NCI-H345 (cell line): ENCODE measurements around the gene EGLN1.
A peak's percentile ranks its signal among the peaks of the same experiment; 100 is the strongest.

Experiments
- DNase-seq: peaks from one replicate; lab custom pipeline; 2025; lab: John Stamatoyannopoulos, UW

Gene EGLN1

DNA sequence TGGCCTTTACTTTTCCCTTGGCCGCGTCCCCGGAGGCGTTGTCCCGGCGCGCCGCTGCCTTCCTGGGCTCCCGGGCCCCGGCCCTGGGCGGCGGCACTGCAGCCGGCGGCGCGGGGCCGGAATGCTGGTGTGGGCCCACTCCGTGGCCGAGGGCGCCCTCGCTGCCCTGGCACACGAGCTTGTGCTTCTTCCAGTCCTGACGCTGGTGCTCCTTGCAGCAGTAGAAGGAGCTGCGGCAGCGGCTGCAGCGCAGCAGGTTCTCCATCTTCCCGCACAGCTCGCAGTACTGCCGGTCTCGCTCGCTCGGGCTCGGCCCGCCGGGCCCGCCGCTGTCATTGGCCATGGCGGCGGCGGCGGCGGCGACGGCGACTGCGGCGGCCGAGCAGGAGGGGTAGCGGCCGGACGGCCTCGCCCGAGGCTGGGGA lies 529 bp downstream of the EGLN1 start:
- peak; percentile 51 for DNase-seq

- peak; percentile 40 for DNase-seq
Observed at GRCh38 chr1:231420959-231421545, 1.0 kb downstream of the EGLN1 start.

GRCh38 chr1:231420299-231420958 lies 1.7 kb downstream of the EGLN1 start:
- DNase-seq: peak; percentile 11

GRCh38 chr1:231419738-231420298 lies 2.3 kb downstream of the EGLN1 start:
- DNase-seq: no peak

DNA sequence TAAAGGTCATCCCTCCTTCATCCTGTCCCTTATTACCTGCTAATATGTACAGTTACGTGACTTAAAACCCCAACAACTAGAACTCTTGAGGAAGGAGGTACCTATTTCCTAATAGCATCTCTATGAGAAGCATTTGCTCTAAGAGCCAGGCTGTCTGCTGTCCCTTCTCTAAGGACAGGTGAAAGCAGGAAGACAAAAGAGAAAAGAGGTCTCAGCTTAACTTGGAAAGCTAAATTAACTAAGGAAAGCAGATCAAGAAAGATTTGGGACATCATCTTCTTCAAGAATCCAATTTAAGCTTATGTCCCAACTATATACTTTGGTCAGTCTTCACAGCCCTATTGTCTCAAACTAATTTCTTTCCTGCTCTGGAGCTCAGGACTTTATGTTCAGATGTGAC lies 2.9 kb downstream of the EGLN1 start:
- no peak for DNase-seq

DNA sequence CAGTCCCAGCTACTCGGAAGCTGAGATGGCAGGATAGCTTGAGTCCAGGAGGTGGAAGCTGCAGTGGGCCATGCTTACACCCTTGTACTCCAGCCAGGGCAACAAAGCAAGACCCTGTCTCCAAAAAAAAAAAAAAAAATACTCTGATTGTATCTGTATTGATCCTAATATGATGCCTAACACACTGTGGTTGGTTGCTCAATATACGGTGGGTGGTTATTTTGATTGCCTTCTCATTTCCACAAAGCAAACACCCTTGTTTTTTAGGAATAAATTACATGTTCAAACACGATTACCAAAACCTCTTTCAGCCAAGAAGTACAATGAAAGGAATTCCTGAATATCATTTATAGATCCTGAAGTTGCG lies 3.4 kb downstream of the EGLN1 start:
- DNase-seq: no peak

DNA sequence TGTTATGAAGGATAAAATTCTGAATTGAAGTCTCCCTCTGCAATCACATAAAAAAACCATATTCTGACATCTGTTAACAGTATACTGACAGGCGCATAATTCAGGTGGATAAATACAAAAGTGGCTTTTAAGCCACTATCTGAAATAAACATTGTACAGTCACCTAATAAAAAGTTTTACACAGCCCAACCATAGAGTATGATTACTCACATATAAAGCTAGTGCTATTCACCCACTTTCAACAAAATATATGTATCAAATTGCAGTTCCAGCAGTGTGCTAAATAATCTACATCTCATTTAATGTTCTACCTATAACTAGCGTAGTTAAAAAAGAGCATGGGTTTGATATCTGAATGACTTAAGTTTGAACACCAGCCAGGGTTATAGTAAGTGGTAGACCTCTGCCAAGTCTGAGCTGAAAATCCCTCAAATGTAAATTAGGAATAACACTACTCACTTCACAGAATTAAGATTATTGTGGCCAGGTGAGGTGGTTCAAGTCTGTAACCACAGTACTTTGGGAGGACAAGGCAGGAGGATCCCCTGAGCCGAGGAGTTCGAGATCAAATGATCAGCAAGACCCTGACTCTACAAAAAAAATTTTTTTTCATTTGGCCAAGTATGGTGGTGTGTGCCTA lies 3.9 kb downstream of the EGLN1 start:
- DNase-seq: no peak

GRCh38 chr1:231417513-231417912 lies 4.6 kb downstream of the EGLN1 start:
- no peak for DNase-seq

DNA sequence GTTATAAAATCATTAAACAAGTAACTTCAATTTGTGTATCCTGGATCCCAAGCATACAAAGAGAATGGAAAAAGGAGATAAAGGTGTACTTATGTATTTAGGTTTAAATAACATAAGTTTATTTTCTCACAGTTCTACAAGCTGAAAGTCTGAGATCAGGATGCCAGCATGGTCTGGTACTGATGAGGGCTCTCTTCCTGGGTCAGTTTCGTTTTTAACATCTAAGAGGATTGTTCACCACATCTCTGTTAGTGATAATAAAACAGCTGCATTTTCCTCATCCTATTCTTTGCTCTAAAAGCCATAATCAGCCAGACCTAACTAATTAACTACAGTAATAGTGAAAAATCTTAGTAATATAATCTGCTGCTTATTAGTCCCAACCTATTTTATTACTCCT lies 5.2 kb downstream of the EGLN1 start:
- DNase-seq: no peak

GRCh38 chr1:231415018-231415583 lies 7.0 kb downstream of the EGLN1 start:
- no peak for DNase-seq

DNA sequence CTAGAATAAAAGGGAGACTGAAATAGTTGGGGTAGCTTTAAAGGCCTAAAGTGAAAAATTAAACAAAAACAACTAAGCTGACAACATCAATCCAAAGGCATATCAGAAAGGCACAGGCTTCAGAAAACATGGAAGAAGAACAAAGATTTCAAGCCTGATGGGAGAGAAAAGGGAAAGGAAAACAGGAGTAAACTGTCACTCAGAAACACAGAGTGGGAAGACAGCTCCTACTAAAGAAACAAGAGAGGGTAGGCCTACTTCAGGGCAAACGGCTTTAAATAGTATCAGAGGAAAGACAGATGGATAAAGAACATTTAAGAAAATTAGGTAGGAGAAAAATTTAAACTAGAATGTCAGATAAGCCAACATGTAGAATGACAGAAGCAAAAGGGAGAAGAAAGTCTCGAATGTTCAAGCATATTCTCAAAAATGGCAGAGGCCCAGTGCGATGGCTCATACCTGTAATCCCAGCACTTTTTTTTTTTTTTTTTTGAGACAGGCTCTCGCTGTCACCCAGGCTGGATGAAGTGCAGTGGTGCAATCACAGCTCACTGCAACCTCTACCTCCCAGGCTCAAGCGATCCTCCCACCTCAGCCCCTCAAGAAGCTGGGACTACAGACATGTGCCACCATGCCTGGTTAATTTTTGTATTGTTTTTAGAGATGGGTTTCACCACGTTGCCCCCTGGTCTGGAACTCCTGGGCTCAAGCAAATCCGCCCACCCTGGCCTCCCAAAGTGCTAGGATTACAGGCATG lies 7.6 kb downstream of the EGLN1 start:
- no peak for DNase-seq

DNA sequence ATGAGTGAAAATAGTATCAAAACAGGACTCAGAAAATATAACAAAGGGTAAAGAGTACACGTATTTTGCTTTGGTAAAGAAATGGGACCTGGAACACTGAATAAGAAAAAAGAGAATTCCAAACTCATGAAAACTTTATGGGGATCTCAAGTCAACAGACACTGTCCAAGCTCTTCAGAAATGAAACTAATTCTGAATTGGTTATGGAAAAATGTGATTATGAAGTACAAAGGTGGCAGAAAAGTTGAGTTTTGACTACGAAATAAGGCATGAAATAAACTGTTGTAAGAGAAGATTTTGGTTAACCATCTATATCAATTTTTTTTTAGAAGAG lies 8.4 kb downstream of the EGLN1 start:
- DNase-seq: no peak

DNA sequence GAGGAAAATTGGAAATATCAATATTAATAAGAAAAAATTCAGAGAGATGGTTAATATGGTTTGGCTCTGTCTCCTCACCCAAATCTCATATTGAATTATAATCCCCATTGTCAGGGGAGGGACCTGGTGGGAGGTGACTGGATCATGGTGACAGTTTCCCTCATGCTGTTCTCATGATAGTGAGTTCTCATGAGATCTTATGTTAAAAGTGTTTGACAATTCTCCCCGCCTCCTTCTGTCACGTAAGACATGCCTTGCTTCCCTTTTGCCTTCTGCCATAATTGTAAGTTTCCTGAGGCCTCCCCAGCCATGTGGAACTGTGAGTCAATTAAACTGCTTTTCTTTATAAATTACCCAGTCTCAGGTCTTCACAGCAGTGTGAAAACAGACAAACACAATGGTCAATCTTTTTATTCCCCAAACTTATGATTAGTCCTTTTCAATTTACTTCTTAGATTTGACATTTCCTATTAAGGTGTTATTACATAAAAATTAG lies 11.0 kb downstream of the EGLN1 start:
- no peak for DNase-seq

DNA sequence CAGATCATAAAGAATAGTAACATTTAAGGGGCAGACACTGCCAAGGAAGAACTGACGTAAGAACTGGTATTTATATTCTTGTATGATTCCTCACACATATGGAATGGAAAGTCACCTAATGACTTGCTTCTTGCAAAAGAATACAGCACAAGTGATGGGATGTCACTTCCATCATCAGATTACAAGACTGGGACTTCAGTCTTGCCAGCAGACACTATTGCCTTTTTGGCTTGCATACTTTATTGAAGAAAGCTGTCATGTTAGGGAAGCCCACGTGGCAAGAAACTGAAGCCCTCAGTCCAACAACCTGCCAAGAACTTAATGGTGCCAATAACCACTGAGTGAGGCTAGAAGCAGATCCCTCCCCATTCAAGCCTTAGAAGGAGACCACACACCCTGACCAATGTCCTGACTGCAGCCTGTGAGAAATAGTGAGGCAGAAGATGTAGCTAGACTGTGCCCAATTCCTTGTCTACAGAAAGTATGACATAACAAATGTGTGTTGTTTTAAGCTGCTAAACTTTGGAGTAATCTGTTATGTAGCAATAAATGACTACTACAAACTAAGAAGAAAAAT lies 12.0 kb downstream of the EGLN1 start:
- no peak for DNase-seq

GRCh38 chr1:231408528-231409094 lies 13.5 kb downstream of the EGLN1 start:
- no peak for DNase-seq

- DNase-seq: no peak
Observed at GRCh38 chr1:231407547-231408396, 14.3 kb downstream of the EGLN1 start.

- no peak for DNase-seq
Observed at GRCh38 chr1:231407049-231407448, 15.0 kb downstream of the EGLN1 start.

DNA sequence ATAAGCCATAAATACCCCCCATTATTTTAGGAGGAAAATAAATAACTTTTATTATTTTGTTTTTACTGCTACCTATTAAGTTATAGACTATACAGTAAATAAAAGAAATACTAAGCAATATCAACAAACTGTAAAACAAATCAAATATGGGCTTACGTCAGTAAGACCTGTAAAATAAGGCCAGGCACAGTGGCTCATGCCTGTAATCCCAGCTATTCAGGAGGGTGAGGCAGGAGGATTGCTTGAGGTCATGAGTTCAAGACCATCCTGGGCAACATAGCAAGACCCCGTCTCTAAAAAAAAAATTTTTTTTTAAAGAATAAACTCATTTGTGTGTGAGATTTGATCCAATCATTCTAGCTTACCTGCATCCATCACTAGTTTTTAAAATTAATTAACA lies 17.8 kb downstream of the EGLN1 start:
- no peak for DNase-seq

GRCh38 chr1:231401478-231401877 lies 20.6 kb downstream of the EGLN1 start:
- DNase-seq: no peak

- no peak for DNase-seq
Observed at GRCh38 chr1:231397886-231398671, 24.0 kb downstream of the EGLN1 start.
